ENCODE data around the gene SINHCAF.

The SINHCAF gene

GRCh38 chr12:31278832-31279231, 47.1 kb downstream of the SINHCAF start:
- Histone ChIP-seq H3K4me1 (ENCODE audit: control insufficient read depth, low read length) (no peaks in the 10 kb centered on the region), H3K4me2 (ENCODE audit: low read length) (no peak overlapping the region), H3K9me3 (ENCODE audit: control insufficient read depth, insufficient read depth, low read length) (no peaks in the 10 kb centered on the region), H4K20me1 (ENCODE audit: control insufficient read depth, insufficient read depth, low read depth, low read length) (no peaks in the 10 kb centered on the region), H3F3A (ENCODE audit: control insufficient read depth, insufficient read depth) (peaks cover 15% of the 10 kb centered on the region), H3K27ac (ENCODE audit: low read depth, low read length) (no peak overlapping the region), H3K27me3 (ENCODE audit: control insufficient read depth, low read length) (no peaks in the 10 kb centered on the region), H3K79me2 (ENCODE audit: control insufficient read depth, low read length) (no peaks in the 10 kb centered on the region), H3K36me3 (ENCODE audit: control insufficient read depth, low read length) (peaks cover 47% of the 10 kb centered on the region), H3K9me2 (replicated peaks; ENCODE audit: control insufficient read depth, low read length) (no peaks in the 10 kb centered on the region), H3K4me3 (ENCODE audit: low read length) (no peak overlapping the region)
- TF ChIP-seq CTCF (IDR thresholded peaks at IDR 0.05; ENCODE audit: low read depth, low read length, poor library complexity, severe bottlenecking) (no peak), EZH2phosphoT487 (IDR thresholded peaks at IDR 0.05; ENCODE audit: borderline replicate concordance, low read length) (no peak)

GRCh38 chr12:31278424-31278823, 47.5 kb downstream of the SINHCAF start:
- H3K27me3 ChIP-seq (ENCODE audit: control insufficient read depth, low read length): no peaks in the 10 kb centered on the region
- H4K20me1 ChIP-seq (ENCODE audit: control insufficient read depth, insufficient read depth, low read depth, low read length): no peaks in the 10 kb centered on the region
- no peaks in the 10 kb centered on the region for H3K9me2 ChIP-seq (replicated peaks; ENCODE audit: control insufficient read depth, low read length)
- peaks cover 43% of the 10 kb centered on the region for H3K36me3 ChIP-seq (ENCODE audit: control insufficient read depth, low read length)
- no peak overlapping the region for H3K4me2 ChIP-seq (ENCODE audit: low read length)
- no peaks in the 10 kb centered on the region for H3K9me3 ChIP-seq (ENCODE audit: control insufficient read depth, insufficient read depth, low read length)
- H3K79me2 ChIP-seq (ENCODE audit: control insufficient read depth, low read length): no peaks in the 10 kb centered on the region
- peaks cover 15% of the 10 kb centered on the region for H3F3A ChIP-seq (ENCODE audit: control insufficient read depth, insufficient read depth)
- no peak overlapping the region for H3K4me3 ChIP-seq (ENCODE audit: low read length)
- H3K27ac ChIP-seq (ENCODE audit: low read depth, low read length): no peak overlapping the region
- H3K4me1 ChIP-seq (ENCODE audit: control insufficient read depth, low read length): no peaks in the 10 kb centered on the region
- TF ChIP-seq EZH2phosphoT487 (IDR thresholded peaks at IDR 0.05; ENCODE audit: borderline replicate concordance, low read length) (no peak), CTCF (IDR thresholded peaks at IDR 0.05; ENCODE audit: low read depth, low read length, poor library complexity, severe bottlenecking) (no peak)

- H3K4me3 ChIP-seq (ENCODE audit: low read length): no peak overlapping the region
- no peak overlapping the region for H3K4me2 ChIP-seq (ENCODE audit: low read length)
- H3K9me2 ChIP-seq (replicated peaks; ENCODE audit: control insufficient read depth, low read length): no peaks in the 10 kb centered on the region
- TF ChIP-seq EZH2phosphoT487 (IDR thresholded peaks at IDR 0.05; ENCODE audit: borderline replicate concordance, low read length): no peak
- no peak for TF ChIP-seq CTCF (IDR thresholded peaks at IDR 0.05; ENCODE audit: low read depth, low read length, poor library complexity, severe bottlenecking)
- peaks cover 33% of the 10 kb centered on the region for H3K36me3 ChIP-seq (ENCODE audit: control insufficient read depth, low read length)
- H3K27ac ChIP-seq (ENCODE audit: low read depth, low read length): no peak overlapping the region
- H4K20me1 ChIP-seq (ENCODE audit: control insufficient read depth, insufficient read depth, low read depth, low read length): no peaks in the 10 kb centered on the region
- H3K27me3 ChIP-seq (ENCODE audit: control insufficient read depth, low read length): no peaks in the 10 kb centered on the region
- no peaks in the 10 kb centered on the region for H3K4me1 ChIP-seq (ENCODE audit: control insufficient read depth, low read length)
- H3K9me3 ChIP-seq (ENCODE audit: control insufficient read depth, insufficient read depth, low read length): no peaks in the 10 kb centered on the region
- H3K79me2 ChIP-seq (ENCODE audit: control insufficient read depth, low read length): no peaks in the 10 kb centered on the region
- peaks cover 20% of the 10 kb centered on the region for H3F3A ChIP-seq (ENCODE audit: control insufficient read depth, insufficient read depth)
Observed at GRCh38 chr12:31277081-31277480, 48.9 kb downstream of the SINHCAF start.

- Histone ChIP-seq H3F3A (ENCODE audit: control insufficient read depth, insufficient read depth) (peaks cover 20% of the 10 kb centered on the region), H3K4me1 (ENCODE audit: control insufficient read depth, low read length) (no peaks in the 10 kb centered on the region)
- TF ChIP-seq CTCF (IDR thresholded peaks at IDR 0.05; ENCODE audit: low read depth, low read length, poor library complexity, severe bottlenecking) (no peak), EZH2phosphoT487 (IDR thresholded peaks at IDR 0.05; ENCODE audit: borderline replicate concordance, low read length) (no peak)
Observed at GRCh38 chr12:31275491-31275890, 50.5 kb downstream of the SINHCAF start.

More at GRCh38 chr12:31275491-31275890, 50.5 kb downstream of the SINHCAF start:
- Histone ChIP-seq H3K27ac (ENCODE audit: low read depth, low read length) (no peak overlapping the region), H4K20me1 (ENCODE audit: control insufficient read depth, insufficient read depth, low read depth, low read length) (no peaks in the 10 kb centered on the region), H3K9me3 (ENCODE audit: control insufficient read depth, insufficient read depth, low read length) (no peaks in the 10 kb centered on the region), H3K4me2 (ENCODE audit: low read length) (no peak overlapping the region), H3K79me2 (ENCODE audit: control insufficient read depth, low read length) (no peaks in the 10 kb centered on the region), H3K4me3 (ENCODE audit: low read length) (no peak overlapping the region), H3K36me3 (ENCODE audit: control insufficient read depth, low read length) (peaks cover 39% of the 10 kb centered on the region), H3K27me3 (ENCODE audit: control insufficient read depth, low read length) (no peaks in the 10 kb centered on the region), H3K9me2 (replicated peaks; ENCODE audit: control insufficient read depth, low read length) (no peaks in the 10 kb centered on the region)
